MM.1S (cell line): ENCODE results near the gene AP1B1.

ENCODE experiments used
- DNase-seq: peaks from one replicate; pipeline ENCODE4 v3.0.0-alpha.2; 2015
- H2AFZ ChIP-seq: fragments of 300-600 bp; sonication (generic); 2 replicates; pipeline ENCODE4 v1.6.0; 2016; ENCODE audit warnings: antibody characterized with exemption, low read length
- H3F3A ChIP-seq: fragments of 300-600 bp; sonication (generic); 2 replicates; pipeline ENCODE4 v1.6.1; 2016; ENCODE audit warnings: mild to moderate bottlenecking, antibody characterized with exemption, low read length, moderate library complexity, mixed read lengths; ENCODE audit not compliant: insufficient read depth
- H3K27ac ChIP-seq: fragments of 300-600 bp; sonication (generic); 2 replicates; pipeline ENCODE4 v1.5.1; 2016; ENCODE audit warnings: mild to moderate bottlenecking, low read length
- H3K27me3 ChIP-seq: fragments of 300-600 bp; sonication (generic); replicated peaks from 2 replicates; pipeline ENCODE4 v1.6.0; 2016; ENCODE audit warnings: low read length; ENCODE audit not compliant: insufficient read depth
- H3K36me3 ChIP-seq: fragments of 300-600 bp; sonication (generic); replicated peaks from 2 replicates; pipeline ENCODE4 v1.6.1; 2016; ENCODE audit warnings: mild to moderate bottlenecking, low read length, mixed read lengths; ENCODE audit not compliant: insufficient read depth
- H3K4me1 ChIP-seq: fragments of 300-600 bp; sonication (generic); 2 replicates; pipeline ENCODE4 v1.6.1; 2016; ENCODE audit warnings: low read length, mixed read lengths
- H3K4me2 ChIP-seq: fragments of 300-600 bp; sonication (generic); 2 replicates; pipeline ENCODE4 v1.6.0; 2016; ENCODE audit warnings: low read depth, low read length
- H3K4me3 ChIP-seq: fragments of 300-600 bp; sonication (generic); 2 replicates; pipeline ENCODE4 v1.5.1; 2016; ENCODE audit warnings: low read length, mixed read lengths
- H3K79me2 ChIP-seq: fragments of 300-600 bp; sonication (generic); 2 replicates; pipeline ENCODE4 v1.6.1; 2016; ENCODE audit warnings: mixed run types, low read length, mixed read lengths
- H3K9ac ChIP-seq: fragments of 300-600 bp; sonication (generic); 2 replicates; pipeline ENCODE4 v1.6.1; 2016; ENCODE audit warnings: low read length, mixed read lengths
- H3K9me2 ChIP-seq: fragments of 300-600 bp; sonication (generic); replicated peaks from 2 replicates; pipeline ENCODE4 v1.6.1; 2016; ENCODE audit warnings: mild to moderate bottlenecking, low read length, mixed read lengths; ENCODE audit not compliant: insufficient read depth
- H3K9me3 ChIP-seq: fragments of 300-600 bp; sonication (generic); replicated peaks from 2 replicates; pipeline ENCODE4 v1.6.1; 2016; ENCODE audit warnings: mild to moderate bottlenecking, low read length, mixed read lengths; ENCODE audit not compliant: insufficient read depth
- H4K20me1 ChIP-seq: fragments of 300-600 bp; sonication (generic); 2 replicates; pipeline ENCODE4 v1.6.1; 2016; ENCODE audit warnings: mild to moderate bottlenecking, low read length, moderate library complexity, mixed read lengths; ENCODE audit not compliant: insufficient read depth
- CTCF ChIP-seq: fragments of 300-600 bp; sonication (generic); IDR thresholded peaks from 2 replicates; pipeline ENCODE4 v1.5.1; 2016; ENCODE audit warnings: antibody characterized with exemption, low read length, mixed read lengths
- EZH2 ChIP-seq: fragments of 300-600 bp; sonication (generic); optimal IDR thresholded peaks from 2 replicates; pipeline ENCODE3; 2017; ENCODE audit warnings: low read depth, mild to moderate bottlenecking, antibody characterized with exemption, low read length, mixed read lengths
- EZH2phosphoT487 ChIP-seq: fragments of 300-600 bp; sonication (generic); IDR thresholded peaks from 2 replicates; pipeline ENCODE4 v1.6.1; 2018; ENCODE audit warnings: antibody characterized with exemption, low read length

Gene AP1B1

DNA sequence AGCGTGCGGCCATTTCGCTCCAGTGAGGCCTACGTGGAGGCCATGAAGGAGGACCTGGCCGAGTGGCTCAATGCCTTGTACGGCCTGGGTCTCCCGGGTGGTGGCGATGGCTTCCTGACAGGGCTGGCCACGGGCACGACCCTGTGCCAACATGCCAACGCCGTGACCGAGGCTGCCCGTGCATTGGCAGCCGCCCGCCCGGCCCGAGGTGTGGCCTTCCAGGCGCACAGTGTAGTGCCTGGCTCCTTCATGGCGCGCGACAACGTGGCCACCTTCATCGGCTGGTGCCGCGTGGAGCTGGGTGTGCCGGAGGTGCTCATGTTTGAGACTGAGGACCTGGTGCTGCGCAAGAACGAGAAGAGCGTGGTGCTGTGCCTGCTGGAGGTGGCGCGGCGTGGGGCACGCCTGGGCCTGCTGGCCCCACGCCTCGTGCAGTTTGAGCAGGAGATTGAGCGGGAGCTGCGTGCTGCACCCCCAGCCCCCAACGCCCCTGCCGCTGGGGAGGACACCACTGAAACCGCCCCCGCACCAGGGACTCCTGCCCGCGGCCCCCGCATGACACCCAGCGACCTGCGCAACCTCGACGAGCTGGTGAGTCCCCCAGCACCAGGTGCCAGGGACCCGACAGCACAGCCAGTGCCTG, 80.1 kb downstream of the AP1B1 start:
- TF ChIP-seq CTCF (no peak), EZH2 (no peak), EZH2phosphoT487 (no peak)
- Histone ChIP-seq H3K4me1 (no peaks in the 10 kb centered on the region), H3K27me3 (peaks cover 19% of the 10 kb centered on the region), H3K4me3 (no peak overlapping the region), H3K36me3 (no peaks in the 10 kb centered on the region), H3F3A (no peaks in the 10 kb centered on the region), H3K4me2 (no peak overlapping the region), H3K9ac (no peak overlapping the region), H3K9me2 (no peaks in the 10 kb centered on the region), H3K9me3 (no peaks in the 10 kb centered on the region), H3K27ac (no peak overlapping the region), H4K20me1 (no peaks in the 10 kb centered on the region), H3K79me2 (no peaks in the 10 kb centered on the region), H2AFZ (no peak overlapping the region)
- DNase-seq, result no peak

GRCh38 chr22:29307596-29308147, 80.7 kb downstream of the AP1B1 start:
- H3K4me2 ChIP-seq, result no peak overlapping the region
- H3K36me3 ChIP-seq, result no peaks in the 10 kb centered on the region
- H3K9me2 ChIP-seq, result no peaks in the 10 kb centered on the region
- TF ChIP-seq EZH2 (no peak), EZH2phosphoT487 (no peak), CTCF (no peak)
- H3K79me2 ChIP-seq, result no peaks in the 10 kb centered on the region
- DNase-seq, result no peak
- peak overlapping the region; percentile 77; the same call in 1 of the 2 replicates for H3K4me3 ChIP-seq
- H2AFZ ChIP-seq, result no peak overlapping the region
- no peak overlapping the region for H3K9ac ChIP-seq
- H3K27ac ChIP-seq, result no peak overlapping the region
- H3K27me3 ChIP-seq, result peaks cover 14% of the 10 kb centered on the region
- H4K20me1 ChIP-seq, result no peaks in the 10 kb centered on the region
- no peaks in the 10 kb centered on the region for H3K9me3 ChIP-seq
- no peaks in the 10 kb centered on the region for H3F3A ChIP-seq
- H3K4me1 ChIP-seq, result no peaks in the 10 kb centered on the region

GRCh38 chr22:29306835-29307595, 81.4 kb downstream of the AP1B1 start:
- peak overlapping the region; percentile 98 for H2AFZ ChIP-seq
- peak overlapping the region; percentile 53; the same call in 1 of the 2 replicates for H3K9ac ChIP-seq
- no peaks in the 10 kb centered on the region for H4K20me1 ChIP-seq

More at GRCh38 chr22:29306835-29307595, 81.4 kb downstream of the AP1B1 start:
- H3K4me3 ChIP-seq, result peak overlapping the region; percentile 77
- peak overlapping the region; percentile 98 for H3K4me2 ChIP-seq
- peaks cover 8% of the 10 kb centered on the region for H3K27me3 ChIP-seq
- no peaks in the 10 kb centered on the region for H3F3A ChIP-seq
- DNase-seq, result peak; percentile 48
- no peak for TF ChIP-seq EZH2
- TF ChIP-seq CTCF, result no peak
- TF ChIP-seq EZH2phosphoT487, result no peak
- H3K79me2 ChIP-seq, result no peaks in the 10 kb centered on the region
- H3K9me2 ChIP-seq, result no peaks in the 10 kb centered on the region
- no peak overlapping the region for H3K27ac ChIP-seq
- H3K36me3 ChIP-seq, result no peaks in the 10 kb centered on the region
- H3K9me3 ChIP-seq, result no peaks in the 10 kb centered on the region
- H3K4me1 ChIP-seq, result no peaks in the 10 kb centered on the region
